ENCODE data around the gene FREM1.

DNA sequence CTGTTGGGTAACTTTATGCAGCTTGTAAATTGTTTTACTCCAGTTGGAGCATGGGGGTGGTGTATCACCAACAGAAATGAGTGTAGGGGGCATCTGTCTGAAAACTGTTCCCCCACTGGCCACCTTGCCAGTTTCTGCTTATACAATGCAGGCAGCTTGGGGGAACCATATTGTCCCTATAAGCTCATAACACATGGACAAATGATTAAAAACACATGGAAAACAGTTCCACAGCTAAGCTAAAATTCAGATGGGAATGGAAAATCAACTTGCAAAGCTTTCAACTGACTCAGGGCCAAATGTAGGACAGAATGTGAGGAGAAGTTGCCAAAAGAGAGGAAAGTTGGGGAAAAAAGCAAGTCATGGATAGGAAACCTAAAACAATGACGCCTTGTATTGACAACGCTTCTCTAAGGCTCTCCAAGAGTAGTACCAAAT lies 179.7 kb downstream of the FREM1 start:
- TF ChIP-seq CREB1 (CRISPR knock-in tag; IDR thresholded peaks at IDR 0.05; ENCODE audit: low read depth) = no peak
- TF ChIP-seq, protein P1, sequence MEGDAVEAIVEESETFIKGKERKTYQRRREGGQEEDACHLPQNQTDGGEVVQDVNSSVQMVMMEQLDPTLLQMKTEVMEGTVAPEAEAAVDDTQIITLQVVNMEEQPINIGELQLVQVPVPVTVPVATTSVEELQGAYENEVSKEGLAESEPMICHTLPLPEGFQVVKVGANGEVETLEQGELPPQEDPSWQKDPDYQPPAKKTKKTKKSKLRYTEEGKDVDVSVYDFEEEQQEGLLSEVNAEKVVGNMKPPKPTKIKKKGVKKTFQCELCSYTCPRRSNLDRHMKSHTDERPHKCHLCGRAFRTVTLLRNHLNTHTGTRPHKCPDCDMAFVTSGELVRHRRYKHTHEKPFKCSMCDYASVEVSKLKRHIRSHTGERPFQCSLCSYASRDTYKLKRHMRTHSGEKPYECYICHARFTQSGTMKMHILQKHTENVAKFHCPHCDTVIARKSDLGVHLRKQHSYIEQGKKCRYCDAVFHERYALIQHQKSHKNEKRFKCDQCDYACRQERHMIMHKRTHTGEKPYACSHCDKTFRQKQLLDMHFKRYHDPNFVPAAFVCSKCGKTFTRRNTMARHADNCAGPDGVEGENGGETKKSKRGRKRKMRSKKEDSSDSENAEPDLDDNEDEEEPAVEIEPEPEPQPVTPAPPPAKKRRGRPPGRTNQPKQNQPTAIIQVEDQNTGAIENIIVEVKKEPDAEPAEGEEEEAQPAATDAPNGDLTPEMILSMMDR (conservative IDR thresholded peaks at IDR 0.05; ENCODE audit: low read depth in 2 of 2) = no peak
